Activated B cell treated with CpG ODN at 0.5 μM for 24 hours (primary cell): ENCODE data around the gene OBI1. TPM values are rescaled to one million over a fixed set of nuclear protein-coding genes. Genes with fewer than 3 reads are reported as not detected.

ENCODE experiments used
- ATAC-seq: fragments of 200-7000 bp; cut with Tn5 transposase; one replicate; pipeline ENCODE4 v1.10.0; 2021; ENCODE audit warnings: low read depth, mild to moderate bottlenecking, moderate library complexity
- CTCF ChIA-PET: fragments of 350-600 bp; sonication (Branson Sonifier 250); formaldehyde crosslinking; loops from one replicate; lab custom pipeline; 2021; ENCODE audit warnings: antibody characterized with exemption; lab: Charles Lee
- POLR2A ChIA-PET: fragments of 350-600 bp; sonication (Branson Sonifier 250); formaldehyde crosslinking; loops from one replicate; lab custom pipeline; 2021; ENCODE audit warnings: antibody characterized with exemption; lab: Charles Lee
- DNase-seq: peaks from one replicate; pipeline ENCODE4 v3.0.0; 2022
- H3K27ac Mint-ChIP-seq: one replicate; pipeline ENCODE4 v1.8.0; 2020; ENCODE audit warnings: mixed read lengths
- H3K27me3 Mint-ChIP-seq: one replicate; pipeline ENCODE4 v1.8.0; 2021; ENCODE audit warnings: mixed read lengths
- H3K36me3 Mint-ChIP-seq: one replicate; pipeline ENCODE4 v1.8.0; 2021; ENCODE audit warnings: low read depth, mixed read lengths
- H3K4me1 Mint-ChIP-seq: one replicate; pipeline ENCODE4 v1.8.0; 2021; ENCODE audit warnings: mixed read lengths
- H3K4me3 Mint-ChIP-seq: one replicate; pipeline ENCODE4 v1.8.0; 2020; ENCODE audit warnings: mild to moderate bottlenecking, mixed read lengths
- H3K9me3 Mint-ChIP-seq: one replicate; pipeline ENCODE4 v1.8.0; 2020; ENCODE audit warnings: mixed read lengths
- intact Hi-C: fragments of 100-400 bp; cut with micrococcal nuclease; formaldehyde crosslinking; loops from one replicate; pipeline ENCODE4 v1.15.1; 2024
- total RNA-seq: library from RNA; stranded (reverse); gene quantifications from 2 replicates; pipeline ENCODE4 v1.2.3, GENCODE V29; 2022
- TF ChIP-seq, protein P1 (sequence below): fragments of 200-600 bp; IDR thresholded peaks from one replicate; pipeline ENCODE4 v1.8.0; 2022; ENCODE audit warnings: antibody characterized with exemption, mild to moderate bottlenecking

The OBI1 gene
- total RNA-seq, 1 donor from 2014 or later: 19.1 TPM

DNA sequence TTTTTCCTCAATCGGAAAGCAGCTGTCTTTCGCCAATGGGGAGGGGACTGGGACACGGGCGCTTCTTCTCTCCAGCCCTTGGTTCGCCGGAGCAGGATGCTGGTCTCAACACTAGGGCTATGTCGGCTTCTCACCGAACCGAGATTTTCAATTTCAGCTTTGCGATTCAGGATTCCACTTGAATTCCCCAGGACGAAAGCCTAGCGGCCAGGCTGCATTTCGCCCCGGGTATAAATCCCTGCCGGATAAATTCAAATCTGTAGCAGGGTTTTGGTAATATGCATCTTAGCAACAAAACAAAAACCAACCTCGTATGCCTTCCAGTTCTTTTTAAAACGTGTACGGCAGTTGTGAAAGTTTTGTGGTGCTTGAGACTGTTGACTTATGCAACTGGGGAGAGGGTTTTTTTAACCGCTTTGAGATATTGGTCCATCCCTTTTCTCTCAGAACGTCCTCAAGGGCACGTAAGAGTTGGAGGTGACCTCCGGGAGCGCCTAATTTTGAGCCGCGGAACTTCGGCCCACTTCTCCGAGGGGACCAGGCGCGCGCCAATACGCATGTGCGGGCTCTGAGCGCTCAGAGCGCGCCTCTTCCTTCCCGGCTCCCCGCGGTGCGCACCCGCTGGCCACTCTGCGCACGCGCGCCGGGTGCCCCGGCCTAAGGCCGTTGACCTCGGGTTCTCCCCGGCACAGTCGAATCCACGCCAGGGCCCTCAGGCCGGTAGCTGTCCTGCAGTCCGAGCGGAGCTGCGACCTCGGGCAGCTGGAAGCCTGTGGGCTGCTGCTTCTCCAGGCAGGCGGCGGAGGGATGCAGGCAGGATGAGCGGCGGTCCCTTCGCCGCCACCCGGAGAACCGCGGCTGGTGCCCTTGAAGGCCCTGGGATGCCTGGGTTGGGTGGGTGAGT, 63.2 kb downstream of the OBI1 start:
- TF ChIP-seq, protein P1, sequence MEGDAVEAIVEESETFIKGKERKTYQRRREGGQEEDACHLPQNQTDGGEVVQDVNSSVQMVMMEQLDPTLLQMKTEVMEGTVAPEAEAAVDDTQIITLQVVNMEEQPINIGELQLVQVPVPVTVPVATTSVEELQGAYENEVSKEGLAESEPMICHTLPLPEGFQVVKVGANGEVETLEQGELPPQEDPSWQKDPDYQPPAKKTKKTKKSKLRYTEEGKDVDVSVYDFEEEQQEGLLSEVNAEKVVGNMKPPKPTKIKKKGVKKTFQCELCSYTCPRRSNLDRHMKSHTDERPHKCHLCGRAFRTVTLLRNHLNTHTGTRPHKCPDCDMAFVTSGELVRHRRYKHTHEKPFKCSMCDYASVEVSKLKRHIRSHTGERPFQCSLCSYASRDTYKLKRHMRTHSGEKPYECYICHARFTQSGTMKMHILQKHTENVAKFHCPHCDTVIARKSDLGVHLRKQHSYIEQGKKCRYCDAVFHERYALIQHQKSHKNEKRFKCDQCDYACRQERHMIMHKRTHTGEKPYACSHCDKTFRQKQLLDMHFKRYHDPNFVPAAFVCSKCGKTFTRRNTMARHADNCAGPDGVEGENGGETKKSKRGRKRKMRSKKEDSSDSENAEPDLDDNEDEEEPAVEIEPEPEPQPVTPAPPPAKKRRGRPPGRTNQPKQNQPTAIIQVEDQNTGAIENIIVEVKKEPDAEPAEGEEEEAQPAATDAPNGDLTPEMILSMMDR: no peak
- Mint-ChIP-seq H3K4me1 (peaks cover 12% of the 10 kb centered on the region), H3K27me3 (peaks cover 66% of the 10 kb centered on the region), H3K27ac (no peak overlapping the region), H3K36me3 (no peaks in the 10 kb centered on the region), H3K9me3 (peaks cover 3% of the 10 kb centered on the region), H3K4me3 (no peak overlapping the region)
- DNase-seq: no peak
- CTCF ChIA-PET: no interaction called here
- no peak for ATAC-seq
- POLR2A ChIA-PET: no interaction called here
- intact Hi-C loops: loop anchor here (1.0 to 5.0 kb wide), 3 partner anchors 9 to 458 kb away; no protein-coding TSS in a partner anchor

DNA sequence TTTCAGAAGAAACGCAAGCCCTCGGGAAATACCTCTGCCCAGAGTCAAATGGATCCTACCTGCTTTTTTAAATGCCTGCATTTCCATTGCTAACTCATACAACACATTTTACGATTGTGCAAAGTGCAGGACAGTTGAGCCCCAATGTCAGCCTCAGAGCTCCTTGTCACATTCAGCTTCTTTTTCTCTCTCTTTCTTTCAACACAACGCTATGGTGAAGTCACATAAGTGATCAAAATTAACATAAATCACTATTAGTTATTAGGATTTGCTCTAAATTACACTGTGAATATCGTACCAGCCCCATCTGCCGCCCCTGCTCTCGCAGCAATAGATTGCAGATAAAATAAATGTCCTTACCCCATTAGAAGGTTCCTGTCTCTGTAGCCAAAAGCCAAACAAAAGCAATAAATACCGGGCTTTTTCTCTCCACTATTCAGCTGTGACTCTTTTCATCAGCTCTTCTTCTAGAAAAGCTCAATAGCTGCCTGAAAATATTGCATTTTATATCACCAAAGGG, 64.4 kb downstream of the OBI1 start:
- peaks cover 62% of the 10 kb centered on the region for H3K27me3 Mint-ChIP-seq
- no peak overlapping the region for H3K27ac Mint-ChIP-seq
- H3K4me3 Mint-ChIP-seq: no peak overlapping the region
- peaks cover 6% of the 10 kb centered on the region for H3K4me1 Mint-ChIP-seq
- TF ChIP-seq, protein P1: no peak
- H3K9me3 Mint-ChIP-seq: peaks cover 3% of the 10 kb centered on the region
- intact Hi-C loops: loop anchor here (2.0 kb wide), 1 partner anchor 14 kb away; no protein-coding TSS in a partner anchor
- POLR2A ChIA-PET: no interaction called here
- ATAC-seq: no peak
- no peaks in the 10 kb centered on the region for H3K36me3 Mint-ChIP-seq
- CTCF ChIA-PET: no interaction called here
- DNase-seq: no peak

DNA sequence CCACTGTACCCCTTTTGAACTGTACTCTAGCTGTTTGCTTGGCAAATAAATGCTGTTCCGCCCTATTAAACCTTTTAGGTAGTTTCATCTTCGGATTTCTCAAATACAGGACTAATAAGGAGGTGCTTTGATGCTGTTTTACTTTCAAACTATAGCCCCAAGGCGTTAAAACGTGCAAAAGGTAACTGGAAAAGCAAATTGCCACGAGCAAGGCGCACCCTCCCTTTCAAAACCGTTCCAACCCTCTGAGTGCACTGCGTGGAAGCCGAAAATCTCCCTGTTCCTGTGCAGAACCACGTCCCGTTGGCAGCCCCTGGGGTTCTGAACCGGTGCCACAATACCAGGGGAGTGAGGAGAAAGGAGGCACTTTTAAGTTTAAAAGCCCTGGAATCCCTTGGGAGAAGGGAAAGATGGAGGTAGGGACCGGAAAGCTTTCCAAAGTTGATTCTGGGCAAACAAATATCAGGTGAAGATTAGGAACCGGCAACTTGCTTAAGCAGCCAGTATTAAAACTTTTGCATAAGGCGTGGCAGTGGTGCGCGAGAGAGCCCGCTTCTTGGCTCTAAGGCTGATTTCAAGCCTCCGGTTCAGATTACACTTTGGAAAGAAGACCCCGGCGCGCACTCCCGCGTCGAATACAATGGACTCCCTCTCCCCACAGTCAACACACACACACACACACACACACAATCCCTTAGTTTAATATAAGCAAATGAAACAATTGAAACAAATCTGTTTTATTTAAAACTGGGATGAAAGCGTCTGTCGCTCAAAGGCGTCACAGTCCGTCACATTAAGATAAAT, 65.1 kb downstream of the OBI1 start:
- ATAC-seq (no peak), DNase-seq (no peak)
- POLR2A ChIA-PET: no interaction called here
- no peak overlapping the region for H3K27ac Mint-ChIP-seq
- no peak overlapping the region for H3K4me3 Mint-ChIP-seq
- TF ChIP-seq, protein P1: no peak
- peaks cover 6% of the 10 kb centered on the region for H3K4me1 Mint-ChIP-seq
- H3K36me3 Mint-ChIP-seq: no peaks in the 10 kb centered on the region
- peaks cover 5% of the 10 kb centered on the region for H3K9me3 Mint-ChIP-seq
- H3K27me3 Mint-ChIP-seq: peaks cover 62% of the 10 kb centered on the region
- CTCF ChIA-PET: no interaction called here
- intact Hi-C loops: loop anchor here (2.0 kb wide), 1 partner anchor 15 kb away; no protein-coding TSS in a partner anchor

DNA sequence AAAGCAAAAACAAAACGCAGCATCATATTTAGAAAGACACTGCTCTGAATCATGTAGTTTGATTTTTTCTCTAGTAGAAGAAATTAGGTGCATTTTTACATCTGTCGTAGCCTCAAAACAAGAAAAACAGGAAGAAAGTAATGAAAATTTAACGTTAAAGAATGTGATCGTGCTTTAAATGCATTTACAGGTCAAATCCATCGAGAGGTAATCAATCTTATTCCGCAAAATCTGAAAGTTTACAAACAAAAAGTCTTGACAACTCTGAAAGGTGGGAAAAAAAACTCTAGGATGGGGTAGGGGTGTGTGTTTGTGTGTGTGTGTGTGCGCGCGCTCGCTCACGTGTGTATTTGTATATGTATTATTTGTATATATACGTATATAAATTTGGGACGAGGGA, 65.8 kb downstream of the OBI1 start:
- peaks cover 5% of the 10 kb centered on the region for H3K9me3 Mint-ChIP-seq
- intact Hi-C loops: no loop called here
- H3K27ac Mint-ChIP-seq: no peak overlapping the region
- no peaks in the 10 kb centered on the region for H3K36me3 Mint-ChIP-seq
- peaks cover 68% of the 10 kb centered on the region for H3K27me3 Mint-ChIP-seq
- ChIA-PET CTCF (no interaction called here), POLR2A (no interaction called here)
- H3K4me1 Mint-ChIP-seq: peaks cover 6% of the 10 kb centered on the region
- H3K4me3 Mint-ChIP-seq: no peak overlapping the region
- TF ChIP-seq, protein P1: no peak
- no peak for DNase-seq
- no peak for ATAC-seq
